GM12874 (cell line): ENCODE measurements around the gene ZNF429.

ENCODE experiments used
- TF ChIP-seq, protein P1 (sequence below): IDR thresholded peaks from 2 replicates; pipeline ENCODE4 v1.5.1; 2011; ENCODE audit warnings: low read depth, mild to moderate bottlenecking, control low read depth, low read length, moderate library complexity; ENCODE audit not compliant: insufficient read depth

Gene ZNF429

DNA sequence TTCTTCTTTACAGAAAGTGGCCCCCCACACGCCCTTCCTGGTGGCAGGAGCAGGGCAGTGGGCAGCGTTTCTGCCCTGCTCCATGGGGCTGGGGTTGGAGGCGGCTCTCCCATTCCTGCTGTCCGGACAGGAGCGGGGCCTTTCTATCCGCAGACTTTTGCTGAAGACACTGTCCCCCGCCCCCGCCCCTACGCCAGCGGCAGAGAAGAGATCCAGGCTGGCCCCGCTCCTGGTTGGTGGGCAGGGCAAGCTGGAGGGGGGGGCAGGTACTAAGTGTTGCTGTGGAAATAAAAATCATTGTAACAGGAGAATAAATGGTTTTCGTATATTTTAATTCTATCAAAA, 81.7 kb downstream of the ZNF429 start:
- TF ChIP-seq, protein P1, sequence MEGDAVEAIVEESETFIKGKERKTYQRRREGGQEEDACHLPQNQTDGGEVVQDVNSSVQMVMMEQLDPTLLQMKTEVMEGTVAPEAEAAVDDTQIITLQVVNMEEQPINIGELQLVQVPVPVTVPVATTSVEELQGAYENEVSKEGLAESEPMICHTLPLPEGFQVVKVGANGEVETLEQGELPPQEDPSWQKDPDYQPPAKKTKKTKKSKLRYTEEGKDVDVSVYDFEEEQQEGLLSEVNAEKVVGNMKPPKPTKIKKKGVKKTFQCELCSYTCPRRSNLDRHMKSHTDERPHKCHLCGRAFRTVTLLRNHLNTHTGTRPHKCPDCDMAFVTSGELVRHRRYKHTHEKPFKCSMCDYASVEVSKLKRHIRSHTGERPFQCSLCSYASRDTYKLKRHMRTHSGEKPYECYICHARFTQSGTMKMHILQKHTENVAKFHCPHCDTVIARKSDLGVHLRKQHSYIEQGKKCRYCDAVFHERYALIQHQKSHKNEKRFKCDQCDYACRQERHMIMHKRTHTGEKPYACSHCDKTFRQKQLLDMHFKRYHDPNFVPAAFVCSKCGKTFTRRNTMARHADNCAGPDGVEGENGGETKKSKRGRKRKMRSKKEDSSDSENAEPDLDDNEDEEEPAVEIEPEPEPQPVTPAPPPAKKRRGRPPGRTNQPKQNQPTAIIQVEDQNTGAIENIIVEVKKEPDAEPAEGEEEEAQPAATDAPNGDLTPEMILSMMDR, result no peak

DNA sequence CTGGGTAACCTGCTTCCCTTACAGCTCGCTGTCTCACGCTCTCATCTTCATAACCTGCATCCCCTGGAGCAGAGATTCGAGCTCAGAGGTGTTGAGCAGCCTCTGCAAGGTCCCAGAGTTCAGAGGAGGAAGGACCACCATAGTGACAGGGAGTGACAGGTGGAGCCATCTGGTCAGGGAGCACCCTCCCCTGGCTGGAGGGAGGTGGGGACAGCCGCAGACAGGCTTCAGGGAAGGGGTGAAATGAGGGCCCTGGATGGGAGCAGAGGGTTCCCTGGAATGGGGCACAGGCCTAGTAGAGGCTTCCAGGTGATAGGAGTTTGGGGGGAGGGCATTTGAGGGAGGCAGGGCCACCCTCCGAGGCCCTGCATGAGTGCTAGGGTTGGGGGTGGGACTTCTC, 82.1 kb downstream of the ZNF429 start:
- TF ChIP-seq, protein P1, result no peak

DNA sequence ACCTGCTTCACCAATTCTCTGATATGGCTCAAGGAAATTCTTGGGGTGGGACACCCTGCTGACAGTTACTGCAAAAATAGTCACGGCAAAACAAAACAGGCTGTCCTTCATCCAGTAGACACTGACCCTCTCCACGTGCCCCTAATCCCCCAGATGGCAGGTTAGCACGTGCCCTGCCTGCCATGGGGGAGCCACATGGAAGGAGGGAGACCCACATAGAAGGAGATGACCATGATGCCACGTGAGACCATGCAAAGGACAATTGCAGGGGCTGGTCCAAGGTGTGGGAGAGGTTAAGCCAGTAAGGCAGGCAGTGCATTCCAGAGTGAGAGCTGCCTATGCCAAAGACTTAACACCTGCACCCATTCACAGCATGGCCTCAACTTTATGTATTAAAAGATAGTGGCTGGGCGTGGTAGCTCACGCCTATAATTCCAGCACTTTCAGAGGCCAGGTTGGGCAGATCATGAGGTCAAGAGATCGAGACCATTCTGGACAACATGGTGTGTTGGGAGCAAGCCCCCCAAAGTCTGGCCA, 82.7 kb downstream of the ZNF429 start:
- TF ChIP-seq, protein P1, result no peak

DNA sequence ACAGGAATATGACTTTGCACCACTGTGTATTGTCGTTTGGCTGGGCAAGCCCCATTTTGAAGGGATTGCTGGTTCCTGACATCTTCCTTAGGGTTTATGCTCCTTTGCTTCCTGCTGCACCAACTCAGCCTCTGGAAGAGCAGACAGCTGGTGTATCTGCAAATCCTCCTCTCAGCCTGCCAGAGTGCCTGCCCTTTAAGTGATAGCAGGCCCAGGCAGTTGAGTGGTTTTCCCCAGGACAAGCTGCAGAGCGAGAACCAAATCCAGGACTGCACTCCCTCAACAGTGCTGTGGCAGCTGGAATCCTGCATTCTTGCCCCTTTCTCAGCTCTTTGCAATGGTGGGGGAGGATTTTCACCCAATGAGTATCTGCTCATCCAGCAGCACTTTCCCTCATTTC, 85.5 kb downstream of the ZNF429 start:
- TF ChIP-seq, protein P1, result no peak

DNA sequence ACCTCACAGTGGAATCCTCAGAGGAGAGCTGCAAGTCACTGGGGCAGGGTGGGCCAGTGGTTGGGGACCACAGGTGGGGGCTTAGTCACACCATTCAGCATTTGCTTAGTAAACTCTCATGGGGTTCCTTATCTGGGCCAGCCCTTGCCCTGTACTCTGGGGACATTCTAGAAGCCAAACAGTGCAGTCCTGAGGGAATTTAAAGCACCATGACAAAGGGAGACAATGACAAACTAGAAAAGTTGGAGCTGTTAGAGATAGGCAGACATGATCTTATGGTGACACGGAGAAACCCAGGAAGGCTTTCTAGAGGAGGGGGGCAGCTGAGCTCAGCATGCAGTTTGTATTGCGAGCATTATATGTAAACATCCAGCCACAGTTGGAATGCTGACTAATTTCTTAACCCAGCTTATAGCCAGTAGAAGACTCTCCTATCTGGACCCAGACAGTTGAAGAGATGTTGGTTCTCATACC, 87.6 kb downstream of the ZNF429 start:
- TF ChIP-seq, protein P1, result no peak

DNA sequence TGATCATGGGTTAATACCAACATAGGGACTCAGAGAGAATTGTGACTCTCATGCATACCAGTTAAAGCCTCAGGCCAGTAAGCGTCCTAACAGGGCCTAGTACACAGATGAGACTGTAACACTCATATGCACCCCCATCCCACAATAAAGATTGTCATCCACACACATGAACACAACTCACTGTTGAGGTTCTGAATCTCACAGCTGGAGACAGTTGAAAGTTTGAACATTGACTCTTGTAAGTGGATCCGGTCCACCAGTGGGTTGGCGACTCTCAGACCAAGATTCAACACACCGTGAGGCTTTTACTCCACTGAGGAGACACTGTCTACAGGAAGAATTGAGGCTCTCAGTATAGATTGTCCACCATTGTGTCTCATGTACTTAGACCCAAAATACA, 88.1 kb downstream of the ZNF429 start:
- TF ChIP-seq, protein P1, result no peak

DNA sequence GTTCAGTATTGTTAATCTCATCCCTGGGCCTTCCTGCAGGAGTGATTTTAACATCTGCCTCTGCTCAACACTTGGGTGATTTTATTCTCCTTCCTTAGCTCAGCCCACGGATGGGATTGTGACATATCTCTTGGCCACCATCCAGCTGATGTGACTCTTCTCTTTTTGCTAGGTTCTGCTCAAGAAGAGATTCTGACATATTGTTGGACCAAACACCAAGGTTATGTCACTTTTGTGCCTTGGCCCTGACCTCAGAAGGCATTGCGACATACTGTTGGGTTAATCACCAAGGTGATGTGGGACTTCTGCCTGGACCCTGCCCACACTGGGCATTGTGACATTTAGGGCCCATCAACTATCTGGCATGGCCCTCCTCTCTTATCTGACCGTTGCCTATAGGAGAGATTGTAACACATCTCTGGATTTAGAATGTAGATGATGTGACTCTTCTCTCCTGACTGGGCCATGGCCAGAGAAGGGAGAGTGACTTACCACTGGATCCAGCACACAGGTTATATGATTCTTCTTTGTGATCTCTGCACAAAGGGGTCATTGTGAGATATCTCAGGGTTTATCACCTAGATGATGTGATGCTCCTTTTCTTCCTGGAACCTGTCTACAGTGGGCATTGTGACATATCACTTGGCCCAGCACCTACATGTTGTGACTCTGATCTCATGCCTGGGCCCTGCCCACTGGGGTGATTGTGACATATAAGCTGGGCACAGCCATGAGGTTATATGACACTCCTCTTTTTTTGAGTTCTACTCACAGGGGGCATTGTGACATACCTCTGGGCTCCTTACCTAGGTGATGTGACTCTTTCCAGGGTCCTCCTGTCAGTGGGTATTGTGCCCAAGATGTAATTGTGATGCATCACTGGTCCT, 88.8 kb downstream of the ZNF429 start:
- TF ChIP-seq, protein P1, result no peak
